HUDEP-2 (cell line): ENCODE data around the gene MYPN.
"Not testable (repeated sequence)": the region's sequence is repeated elsewhere in the genome, so short reads cannot be mapped to it uniquely, and the experiment has no call there.

Experiments used
- DNase-seq, 76 experiments: peaks; one replicate each; lab custom pipeline; 2025; ENCODE audit not compliant: unreplicated experiment in 76 of 76; lab: John Stamatoyannopoulos, UW

The MYPN gene

GRCh38 chr10:68218786-68219185 lies 109.5 kb downstream of the MYPN start:
- no peak for DNase-seq

GRCh38 chr10:68221196-68221595 lies 111.9 kb downstream of the MYPN start:
- DNase-seq: no peak

- DNase-seq: no peak
Observed at GRCh38 chr10:68222391-68222790, 113.1 kb downstream of the MYPN start.

- peak in 4 of 76 experiments; percentile 1 to 11 (median 6) for DNase-seq
Observed at GRCh38 chr10:68223535-68224165, 114.4 kb downstream of the MYPN start.

GRCh38 chr10:68224810-68225209 lies 115.5 kb downstream of the MYPN start:
- DNase-seq: no peak

- DNase-seq: no peak
Observed at GRCh38 chr10:68230268-68230667, 121.0 kb downstream of the MYPN start.

GRCh38 chr10:68231106-68231816 lies 122.0 kb downstream of the MYPN start:
- peak in 66 of 76 experiments; percentile 10 to 76 (median 54) for DNase-seq

GRCh38 chr10:68231817-68232251 lies 122.5 kb downstream of the MYPN start, which contains the start of gene ATOH7:
Gene ATOH7, minus strand, starts transcription at chr10:68232113. Its CDS starts 436 bp downstream, at chr10:68231677.
- peak in 1 of 76 experiments; percentile 43 for DNase-seq

- no peak for DNase-seq
Observed at GRCh38 chr10:68233046-68233445, 123.8 kb downstream of the MYPN start.

- DNase-seq: no peak
Observed at GRCh38 chr10:68235111-68235510, 125.8 kb downstream of the MYPN start.

- no peak for DNase-seq
Observed at GRCh38 chr10:68235581-68235980, 126.3 kb downstream of the MYPN start.

- DNase-seq: no peak
Observed at GRCh38 chr10:68237173-68237572, 127.9 kb downstream of the MYPN start.

GRCh38 chr10:68238371-68238770 lies 129.1 kb downstream of the MYPN start:
- no peak for DNase-seq

- DNase-seq: no peak
Observed at GRCh38 chr10:68239069-68239468, 129.8 kb downstream of the MYPN start.

- no peak for DNase-seq
Observed at GRCh38 chr10:68239596-68240150, 130.4 kb downstream of the MYPN start.

- no peak for DNase-seq
Observed at GRCh38 chr10:68242051-68242450, 132.8 kb downstream of the MYPN start.

GRCh38 chr10:68246397-68246796 lies 137.1 kb downstream of the MYPN start:
- DNase-seq: not testable (repeated sequence)

GRCh38 chr10:68247931-68248330 lies 138.6 kb downstream of the MYPN start:
- DNase-seq: no peak

GRCh38 chr10:68249297-68249696 lies 140.0 kb downstream of the MYPN start:
- DNase-seq: no peak

- DNase-seq: no peak
Observed at GRCh38 chr10:68251151-68251550, 141.9 kb downstream of the MYPN start.

GRCh38 chr10:68251625-68252495 lies 142.6 kb downstream of the MYPN start:
- no peak for DNase-seq
